VCaP (cell line): ENCODE data around the gene ALPK3.

Experiments
- H3K27ac ChIP-seq: fragments of 450-650 bp; 2 replicates; pipeline ENCODE4 v1.5.1; 2017
- CTCF ChIP-seq: fragments of 450-650 bp; conservative IDR thresholded peaks from 2 replicates; pipeline ENCODE4 v1.5.1; 2017; ENCODE audit warnings: mild to moderate bottlenecking, moderate library complexity

The ALPK3 gene

DNA sequence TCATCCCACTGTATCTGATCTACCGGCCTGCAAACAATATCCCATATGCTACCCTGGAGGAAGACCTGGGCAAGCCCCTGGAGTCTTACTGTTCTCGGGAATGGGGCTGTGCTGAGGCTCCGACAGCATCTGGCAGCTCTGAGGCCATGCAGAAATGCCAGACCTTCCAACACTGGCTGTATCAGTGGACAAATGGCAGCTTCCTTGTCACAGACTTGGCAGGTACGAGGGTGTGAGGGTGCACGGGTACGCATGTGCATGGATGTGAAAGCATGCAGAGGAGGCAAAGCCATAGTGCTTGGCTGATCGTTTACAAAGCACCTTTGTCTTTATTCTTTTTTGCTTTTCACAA is 47.3 kb downstream of the ALPK3 start:
- no peak for TF ChIP-seq CTCF
- H3K27ac ChIP-seq, result no peak overlapping the region

- TF ChIP-seq CTCF, result no peak
Observed at GRCh38 chr15:84865074-84865569, 48.0 kb downstream of the ALPK3 start.

GRCh38 chr15:84868037-84868880 is 51.1 kb downstream of the ALPK3 start:
- no peak for TF ChIP-seq CTCF
- H3K27ac ChIP-seq, result no peak overlapping the region

More at GRCh38 chr15:84865074-84865569, 48.0 kb downstream of the ALPK3 start:
- no peak overlapping the region for H3K27ac ChIP-seq

DNA sequence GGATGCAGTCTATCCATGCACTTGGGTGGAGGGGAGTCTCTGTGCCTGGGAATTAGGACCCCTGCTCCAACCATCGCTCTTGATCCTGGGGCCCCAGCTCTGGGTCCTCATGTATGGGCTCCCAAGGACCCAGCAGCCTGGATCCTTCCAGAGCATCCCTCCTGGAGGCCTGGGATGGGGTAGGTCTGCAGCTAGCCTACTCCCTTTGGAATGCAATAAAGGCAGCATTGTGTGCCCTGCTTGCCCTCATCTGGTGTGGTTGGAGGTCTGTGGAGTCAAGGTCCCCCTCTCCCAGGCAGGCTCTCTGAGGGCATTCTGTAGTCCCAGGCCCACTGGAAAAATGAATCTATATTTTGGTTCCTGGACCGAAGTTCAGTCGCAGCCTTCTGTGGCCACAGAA is 52.4 kb downstream of the ALPK3 start:
- H3K27ac ChIP-seq, result no peak overlapping the region
- no peak for TF ChIP-seq CTCF

DNA sequence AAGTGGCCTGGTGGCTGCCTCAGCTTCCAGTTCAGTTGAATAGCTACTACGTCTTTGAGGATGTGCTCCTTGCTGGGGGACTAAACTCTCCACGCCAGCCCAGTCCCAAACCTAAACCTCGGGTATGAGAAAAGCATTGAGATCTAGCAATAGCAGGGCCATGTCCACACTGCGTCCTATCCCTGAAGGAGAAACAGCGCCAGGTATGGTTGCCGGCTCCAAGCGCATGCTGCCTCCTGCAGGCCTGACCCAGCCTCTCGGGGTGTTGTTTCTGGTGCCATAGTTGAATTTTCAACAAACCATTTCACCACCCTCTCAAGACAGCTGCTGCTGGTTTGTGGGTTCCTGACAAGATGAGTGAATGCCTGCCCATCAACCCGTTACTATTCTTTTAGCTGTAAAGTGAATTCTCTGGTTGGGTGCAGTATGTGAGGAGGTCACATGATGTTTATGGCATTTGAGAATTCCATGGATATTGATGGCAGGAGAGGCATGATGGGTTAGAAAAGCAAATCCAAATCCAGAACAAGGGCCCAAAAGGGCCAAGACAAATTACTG is 54.4 kb downstream of the ALPK3 start:
- no peak for TF ChIP-seq CTCF
- no peak overlapping the region for H3K27ac ChIP-seq

DNA sequence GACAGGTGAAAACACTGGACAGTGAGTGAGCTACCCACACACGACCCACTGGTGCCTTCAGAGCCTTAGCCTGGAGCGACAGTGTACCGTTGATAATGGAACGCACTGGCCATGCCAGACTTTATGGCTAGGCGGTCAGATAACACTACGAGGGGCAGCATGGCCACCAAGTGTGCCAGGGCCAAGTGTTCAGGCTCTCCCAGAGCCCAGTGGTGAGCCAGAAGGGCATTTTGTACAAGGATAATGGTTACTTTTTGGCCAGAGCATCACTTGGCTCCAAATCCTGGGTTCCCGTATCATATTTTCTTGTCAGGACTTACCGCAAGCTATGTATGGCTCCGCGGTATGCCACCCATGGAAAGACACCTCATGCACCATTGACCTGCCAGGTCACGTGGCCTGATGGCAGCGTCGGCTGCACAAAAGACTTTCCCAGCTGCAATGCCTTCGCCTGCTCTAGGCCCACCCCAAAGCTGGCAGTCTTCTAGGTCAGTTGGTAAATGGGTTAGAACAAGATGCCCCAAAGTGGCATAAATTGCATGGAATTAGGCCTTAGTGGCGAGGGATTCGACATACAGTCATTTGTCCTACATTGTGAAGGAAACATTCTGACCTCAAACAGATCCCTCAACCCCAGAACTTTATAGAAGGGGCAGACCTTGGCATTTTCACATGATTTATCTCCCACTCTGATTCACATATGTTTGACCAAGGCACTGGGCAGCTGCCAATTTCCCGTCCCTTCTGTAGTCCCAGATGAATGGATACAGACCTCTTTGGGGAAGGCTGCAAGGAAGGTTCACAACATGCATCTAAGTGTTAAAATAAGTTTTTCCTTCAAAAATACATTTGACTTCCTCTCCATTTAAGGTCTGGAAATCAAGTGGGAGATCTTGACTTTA is 55.1 kb downstream of the ALPK3 start:
- no peak overlapping the region for H3K27ac ChIP-seq
- TF ChIP-seq CTCF, result no peak

GRCh38 chr15:84873997-84874396 is 56.8 kb downstream of the ALPK3 start:
- no peak overlapping the region for H3K27ac ChIP-seq
- TF ChIP-seq CTCF, result no peak
